Psoas muscle (tissue), 8 donors: ENCODE data around the gene NOA1. TPM values are rescaled to one million over a fixed set of nuclear protein-coding genes. Genes with fewer than 3 reads are reported as not detected.

Experiments used
- ATAC-seq, 4 donors: fragments of 200-7000 bp; cut with Tn5 transposase; one replicate each; pipeline ENCODE4 v1.9.1; 2020; ENCODE audit warnings: moderate library complexity in 3 of 4, mild to moderate bottlenecking in 2 of 4
- DNase-seq, 2 donors: peaks; one replicate each; pipeline ENCODE4 v3.0.0-alpha.2; 2020
- H3K27ac ChIP-seq: fragments of 200-600 bp; one replicate; pipeline ENCODE4 v1.8.0; 2022
- H3K27me3 ChIP-seq, 3 donors: fragments of 200-600 bp in 1 of 3; one replicate each; pipeline versions ENCODE4 v1.6.1 to v1.8.0; 2013 to 2022; ENCODE audit warnings: low read length in 2 of 3, mild to moderate bottlenecking in 2 of 3, moderate library complexity in 1 of 3; ENCODE audit not compliant: insufficient read depth in 3 of 3
- H3K36me3 ChIP-seq, 2 donors: fragments of 200-600 bp in 1 of 2; one replicate each; pipeline versions ENCODE4 v1.6.1 to v1.8.0; 2013 to 2022; ENCODE audit warnings: low read depth in 1 of 2, mild to moderate bottlenecking in 1 of 2, moderate library complexity in 1 of 2; ENCODE audit not compliant: insufficient read depth in 1 of 2
- H3K4me1 ChIP-seq: fragments of 200-600 bp; one replicate; pipeline ENCODE4 v1.8.0; 2022
- H3K4me3 ChIP-seq: fragments of 200-600 bp; one replicate; pipeline ENCODE4 v1.8.0; 2022; ENCODE audit warnings: mild to moderate bottlenecking
- H3K9me3 ChIP-seq: fragments of 200-600 bp; one replicate; pipeline ENCODE4 v1.8.0; 2022
- WGBS, 3 donors: extraction: QIAGEN DNeasy Blood & Tissue Kit; methylation state at CpG; one replicate each; pipeline versions ENCODE4 v1.1.6 to v1.1.7; 2013; 5-methylcytosine and 5-hydroxymethylcytosine counted together
- intact Hi-C, 2 donors: fragments of 100-400 bp; cut with DNase I; formaldehyde crosslinking; loops; one replicate each; pipeline versions ENCODE4 v1.11.0 to v1.14.2; 2022
- polyA plus RNA-seq, 3 donors: library from polyadenylated mRNA; stranded (reverse); fragments of 200-250 nt; gene quantifications; one replicate each; pipeline ENCODE4 v1.2.3, GENCODE V29; 2013
- total RNA-seq, 4 donors: library from RNA; stranded (reverse); fragmentation: NEBNext Ultra II Directional in 2 of 4; extraction: Animal tissue kit (Norgen Biotek cat#: 25700) in 2 of 4; gene quantifications; one replicate each; pipeline versions ENCODE4 v1.2.1 to v1.2.4, GENCODE V29; 2021 to 2023
- TF ChIP-seq, protein P1 (sequence below): fragments of 200-600 bp; IDR thresholded peaks from one replicate; pipeline ENCODE4 v1.8.0; 2022; ENCODE audit warnings: antibody characterized with exemption
- donor health status: healthy with polysubstance abuse.
- donor health status: DM: no; HTN: no; CAD: no; lungs with moderate emphysema.
- donor health status: Bipolar disorder and iron deficiency.
- donor health status: healthy.
- donor health status: DM: yes; HTN: yes; CAD: no.
- donor health status: DM: no; HTN: no; CAD: no.
- donor health status: DM: no; HTN: no; CAD: no.
- donor health status: DM: yes; HTN: yes; CAD: no.

Gene NOA1
- total and polyA plus RNA-seq, 7 donors, result 11.3 to 19.9 (median 15.7) TPM

DNA sequence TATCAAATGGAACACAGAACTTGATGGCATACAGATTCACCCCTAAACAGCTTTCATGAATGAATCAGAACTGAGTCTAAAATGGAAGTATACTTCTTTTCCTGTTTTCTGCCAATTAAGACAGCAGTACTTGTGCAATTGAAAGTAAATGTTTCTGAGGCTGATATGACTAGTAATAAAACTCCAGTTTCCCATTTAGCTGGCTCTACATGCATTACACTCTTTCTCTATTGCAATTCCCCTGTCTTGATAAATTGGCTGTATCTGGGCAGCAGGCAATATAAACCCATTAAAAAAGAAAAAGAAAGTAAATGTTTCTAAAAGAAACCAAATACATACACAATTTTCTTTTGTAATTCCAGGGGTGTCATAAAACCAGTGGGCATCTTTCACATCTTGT is 4.6 kb downstream of the NOA1 start:
- no peak for ATAC-seq
- Histone ChIP-seq H3K27me3 (no peaks in the 10 kb centered on the region), H3K9me3 (peaks cover 3% of the 10 kb centered on the region), H3K36me3 (peaks cover 14 to 63% of the 10 kb centered on the region in 2 donors), H3K27ac (no peak overlapping the region), H3K4me1 (peaks cover 13% of the 10 kb centered on the region), H3K4me3 (no peak overlapping the region)
- no peak for DNase-seq
- intact Hi-C loops, result loop anchor here in 1 of 2 donors (10.0 kb wide), 1 partner anchor 58 kb away; no protein-coding TSS in a partner anchor
- TF ChIP-seq, protein P1, sequence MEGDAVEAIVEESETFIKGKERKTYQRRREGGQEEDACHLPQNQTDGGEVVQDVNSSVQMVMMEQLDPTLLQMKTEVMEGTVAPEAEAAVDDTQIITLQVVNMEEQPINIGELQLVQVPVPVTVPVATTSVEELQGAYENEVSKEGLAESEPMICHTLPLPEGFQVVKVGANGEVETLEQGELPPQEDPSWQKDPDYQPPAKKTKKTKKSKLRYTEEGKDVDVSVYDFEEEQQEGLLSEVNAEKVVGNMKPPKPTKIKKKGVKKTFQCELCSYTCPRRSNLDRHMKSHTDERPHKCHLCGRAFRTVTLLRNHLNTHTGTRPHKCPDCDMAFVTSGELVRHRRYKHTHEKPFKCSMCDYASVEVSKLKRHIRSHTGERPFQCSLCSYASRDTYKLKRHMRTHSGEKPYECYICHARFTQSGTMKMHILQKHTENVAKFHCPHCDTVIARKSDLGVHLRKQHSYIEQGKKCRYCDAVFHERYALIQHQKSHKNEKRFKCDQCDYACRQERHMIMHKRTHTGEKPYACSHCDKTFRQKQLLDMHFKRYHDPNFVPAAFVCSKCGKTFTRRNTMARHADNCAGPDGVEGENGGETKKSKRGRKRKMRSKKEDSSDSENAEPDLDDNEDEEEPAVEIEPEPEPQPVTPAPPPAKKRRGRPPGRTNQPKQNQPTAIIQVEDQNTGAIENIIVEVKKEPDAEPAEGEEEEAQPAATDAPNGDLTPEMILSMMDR, result no peak

DNA sequence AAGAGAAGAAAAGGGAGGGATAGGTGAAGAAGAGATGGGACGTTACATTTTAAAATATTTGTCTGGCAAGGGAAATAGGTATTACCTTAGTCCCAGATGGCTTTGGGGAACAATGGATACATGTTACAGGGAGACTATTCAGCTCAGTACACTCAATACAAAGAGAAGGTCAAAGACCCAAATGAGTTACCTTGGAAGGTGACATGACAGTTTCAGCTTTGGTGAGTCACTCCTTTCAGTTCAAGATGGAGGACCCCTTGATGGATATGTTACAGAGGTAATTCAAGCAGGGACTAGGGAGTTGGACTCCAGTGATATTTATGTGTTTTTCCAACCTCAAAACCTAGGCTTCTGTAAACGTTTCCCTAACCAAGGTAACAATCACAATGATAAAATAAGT is 5.0 kb downstream of the NOA1 start:
- TF ChIP-seq, protein P1, result no peak
- WGBS, 3 donors, result 94 to 98% (median 95%) methylated on average over 2 of the region's 2 CpGs
- no peak for DNase-seq
- Histone ChIP-seq H3K27ac (no peak overlapping the region), H3K9me3 (peaks cover 3% of the 10 kb centered on the region), H3K4me1 (peaks cover 13% of the 10 kb centered on the region), H3K4me3 (no peak overlapping the region), H3K27me3 (no peaks in the 10 kb centered on the region), H3K36me3 (peaks cover 16 to 67% of the 10 kb centered on the region in 2 donors)
- intact Hi-C loops, result loop anchor here in 1 of 2 donors (10.0 kb wide), 1 partner anchor 58 kb away; no protein-coding TSS in a partner anchor
- ATAC-seq, result no peak

DNA sequence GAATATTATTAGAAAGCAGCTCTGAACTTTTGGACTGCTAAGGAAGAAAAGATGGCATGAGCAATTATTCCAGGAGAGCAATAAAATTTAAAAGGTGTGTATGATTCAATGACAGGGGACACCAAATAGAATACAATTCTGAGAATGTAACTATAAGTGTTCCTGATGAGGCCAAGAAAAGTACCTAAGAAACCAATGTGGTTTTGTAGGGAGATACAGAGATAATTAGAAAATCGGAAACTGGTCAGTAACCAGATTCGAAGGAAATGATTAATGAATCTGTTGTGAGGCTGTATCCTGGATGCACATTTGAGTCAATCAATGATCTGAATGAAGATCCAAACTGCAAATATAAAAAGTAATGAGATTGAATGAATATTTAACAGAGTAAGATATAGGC is 6.0 kb downstream of the NOA1 start:
- no peak for DNase-seq
- H3K27me3 ChIP-seq, result no peaks in the 10 kb centered on the region
- H3K9me3 ChIP-seq, result peaks cover 3% of the 10 kb centered on the region
- no peak overlapping the region for H3K27ac ChIP-seq
- no peak overlapping the region for H3K4me3 ChIP-seq
- TF ChIP-seq, protein P1, result no peak
- peaks cover 13% of the 10 kb centered on the region for H3K4me1 ChIP-seq
- H3K36me3 ChIP-seq, result peaks cover 18 to 77% of the 10 kb centered on the region in 2 donors
- intact Hi-C loops, result loop anchor here in 1 of 2 donors (10.0 kb wide), 1 partner anchor 57 kb away; no protein-coding TSS in a partner anchor
- 92 to 98% (median 97%) methylated on average over 2 of the region's 2 CpGs for WGBS, 3 donors
- no peak for ATAC-seq

DNA sequence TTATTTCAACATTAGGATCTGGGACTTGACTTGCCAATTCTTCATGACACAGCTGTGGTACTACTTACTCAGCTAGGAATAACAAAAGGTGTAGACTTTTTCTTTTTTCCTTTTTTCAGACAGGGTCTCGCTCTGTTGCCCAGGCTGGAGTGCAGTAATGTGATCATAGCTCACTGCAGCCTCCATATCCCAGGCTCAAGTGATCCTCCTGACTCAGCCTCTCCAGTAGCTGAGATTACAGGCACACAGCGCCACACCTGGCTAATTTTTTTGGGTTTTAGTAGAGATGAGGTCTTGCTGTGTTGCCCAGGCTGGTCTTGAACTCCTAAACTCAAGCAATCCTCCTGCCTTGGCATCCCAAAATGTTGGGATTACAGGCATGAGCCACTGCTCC is 16.3 kb downstream of the NOA1 start:
- WGBS, 3 donors, result 99 to 100% (median 100%) methylated on average over 2 of the region's 2 CpGs
- Histone ChIP-seq H3K27ac (no peak overlapping the region), H3K9me3 (no peaks in the 10 kb centered on the region), H3K4me1 (peaks cover 9% of the 10 kb centered on the region), H3K4me3 (no peak overlapping the region), H3K27me3 (no peaks in the 10 kb centered on the region), H3K36me3 (peaks cover 6 to 57% of the 10 kb centered on the region in 2 donors)
- ATAC-seq (no peak), DNase-seq (no peak)
- TF ChIP-seq, protein P1, result no peak
- intact Hi-C loops, result no loop called here

DNA sequence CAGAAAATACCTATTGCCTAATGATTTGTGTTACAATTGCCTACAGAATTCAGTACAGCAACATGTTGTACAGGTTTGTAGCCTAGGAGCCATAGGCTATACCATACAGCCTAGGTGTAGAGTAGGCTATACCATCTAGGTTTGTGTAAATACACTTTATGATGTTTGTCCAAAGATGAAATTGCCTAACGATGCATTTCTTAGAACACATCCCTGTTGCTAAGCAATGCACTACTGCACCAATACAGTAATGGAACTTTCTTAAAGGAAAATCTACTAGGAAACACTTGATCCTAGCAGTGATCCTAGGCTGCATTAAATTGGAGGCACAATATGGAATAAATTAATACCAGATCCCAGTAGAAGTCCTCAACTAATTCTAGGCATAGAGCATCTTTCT is 18.3 kb downstream of the NOA1 start:
- H3K27me3 ChIP-seq, result no peaks in the 10 kb centered on the region
- 63 to 65% (median 63%) methylated on average over 1 of the region's 1 CpG for WGBS, 3 donors
- H3K4me1 ChIP-seq, result peaks cover 9% of the 10 kb centered on the region
- peak overlapping the region; percentile 63 for H3K27ac ChIP-seq
- DNase-seq (no peak), ATAC-seq (no peak)
- no peak overlapping the region for H3K4me3 ChIP-seq
- TF ChIP-seq, protein P1, result no peak
- intact Hi-C loops, result loop anchor here in 1 of 2 donors (5.0 kb wide), 1 partner anchor 52 kb away; the partner anchor contains the start of gene REST
- peaks cover 6 to 38% of the 10 kb centered on the region in 2 donors for H3K36me3 ChIP-seq
- H3K9me3 ChIP-seq, result no peaks in the 10 kb centered on the region
